SK-N-MC (cell line): ENCODE results near the gene BCL2L13.

ENCODE experiments used
- EZH2 ChIP-seq: fragments of 200-600 bp; sonication (generic); IDR thresholded peaks from one replicate; pipeline ENCODE4 v1.6.1; 2017; ENCODE audit warnings: antibody characterized with exemption
- FOXP2 ChIP-seq: optimal IDR thresholded peaks from 2 replicates; pipeline ENCODE3; 2011; ENCODE audit warnings: mild to moderate bottlenecking, moderate library complexity; ENCODE audit not compliant: insufficient read depth; ENCODE audit errors: extremely low read length, control extremely low read depth
- POLR2AphosphoS5 ChIP-seq: IDR thresholded peaks from 2 replicates; pipeline ENCODE4 v1.6.1; 2012; ENCODE audit warnings: mild to moderate bottlenecking, low read depth, low read length, borderline replicate concordance

- TF ChIP-seq EZH2 (no peak), POLR2AphosphoS5 (no peak), FOXP2 (no peak)
These were observed 134.5 kb downstream of the BCL2L13 start for GRCh38 chr22:17772958-17773605.
